H9 (cell line): Measurements from ENCODE around the gene EFCAB6. TPM values are rescaled to one million over a fixed set of nuclear protein-coding genes. Genes with fewer than 3 reads are reported as not detected.

Source experiments
- DNase-seq: peaks from one replicate; pipeline ENCODE4 v3.0.0-alpha.2; 2017
- H2AFZ ChIP-seq: one replicate; pipeline ENCODE4 v1.6.1; 2013; ENCODE audit warnings: mild to moderate bottlenecking, low read length, control low read depth, moderate library complexity
- H2AK5ac ChIP-seq: 2 replicates; pipeline ENCODE4 v1.6.1; 2013; ENCODE audit warnings: low read length, control low read depth, mixed read lengths; ENCODE audit not compliant: insufficient read length
- H2BK120ac ChIP-seq: one replicate; pipeline ENCODE4 v1.6.1; 2013; ENCODE audit warnings: low read depth, mild to moderate bottlenecking, low read length, control low read depth, inconsistent platforms; ENCODE audit not compliant: poor library complexity, severe bottlenecking
- H2BK12ac ChIP-seq: 2 replicates; pipeline ENCODE4 v1.6.1; 2013; ENCODE audit warnings: low read length, control low read depth, mixed read lengths, low read depth; ENCODE audit not compliant: insufficient read length
- H2BK15ac ChIP-seq: 2 replicates; pipeline ENCODE4 v1.6.1; 2013; ENCODE audit warnings: low read depth, low read length, control low read depth
- H2BK20ac ChIP-seq: one replicate; pipeline ENCODE4 v1.6.1; 2013; ENCODE audit warnings: low read depth, mild to moderate bottlenecking, low read length, control low read depth, inconsistent platforms; ENCODE audit not compliant: poor library complexity, severe bottlenecking
- H2BK5ac ChIP-seq: 2 replicates; pipeline ENCODE4 v1.6.1; 2013; ENCODE audit warnings: low read length, control low read depth, mixed read lengths; ENCODE audit not compliant: insufficient read length
- H3K14ac ChIP-seq: 2 replicates; pipeline ENCODE4 v1.6.1; 2013; ENCODE audit warnings: low read length, control low read depth; ENCODE audit not compliant: insufficient read depth
- H3K18ac ChIP-seq: 2 replicates; pipeline ENCODE4 v1.6.1; 2013; ENCODE audit warnings: low read depth, mild to moderate bottlenecking, mixed read lengths, low read length, control low read depth; ENCODE audit not compliant: insufficient read length
- H3K23ac ChIP-seq: 2 replicates; pipeline ENCODE4 v1.6.1; 2013; ENCODE audit warnings: low read length, control low read depth, mixed read lengths, low read depth; ENCODE audit not compliant: insufficient read length
- H3K23me2 ChIP-seq: 2 replicates; pipeline ENCODE4 v1.6.1; 2013; ENCODE audit warnings: low read depth, mild to moderate bottlenecking, mixed read lengths, low read length, control low read depth; ENCODE audit not compliant: insufficient read length, poor library complexity, severe bottlenecking
- H3K27ac ChIP-seq: 2 replicates; pipeline ENCODE4 v1.5.1; 2013; ENCODE audit warnings: low read length, control low read depth, mixed read lengths, low read depth; ENCODE audit not compliant: insufficient read length
- H3K27me3 ChIP-seq: 2 replicates; pipeline ENCODE4 v1.6.1; 2013; ENCODE audit warnings: low read length, control low read depth, inconsistent platforms; ENCODE audit not compliant: insufficient read depth
- H3K4ac ChIP-seq: 2 replicates; pipeline ENCODE4 v1.6.1; 2013; ENCODE audit warnings: low read depth, mild to moderate bottlenecking, control low read depth, inconsistent platforms, low read length, moderate library complexity
- H3K4me1 ChIP-seq: 2 replicates; pipeline ENCODE4 v1.6.1; 2013; ENCODE audit warnings: low read length, control low read depth, inconsistent platforms; ENCODE audit not compliant: insufficient read depth
- H3K4me2 ChIP-seq: 2 replicates; pipeline ENCODE4 v1.6.1; 2013; ENCODE audit warnings: low read length, control low read depth, mixed read lengths; ENCODE audit not compliant: insufficient read length, insufficient read depth
- H3K56ac ChIP-seq: 2 replicates; pipeline ENCODE4 v1.6.1; 2013; ENCODE audit warnings: low read depth, mild to moderate bottlenecking, mixed read lengths, low read length, control low read depth; ENCODE audit not compliant: insufficient read length
- H3K79me1 ChIP-seq: 2 replicates; pipeline ENCODE4 v1.6.1; 2013; ENCODE audit warnings: low read depth, mild to moderate bottlenecking, moderate library complexity, low read length, control low read depth, inconsistent platforms; ENCODE audit not compliant: insufficient read depth, poor library complexity, severe bottlenecking
- H3K79me2 ChIP-seq: 2 replicates; pipeline ENCODE4 v1.6.1; 2013; ENCODE audit warnings: low read length, control low read depth, inconsistent platforms; ENCODE audit not compliant: insufficient read depth
- H3K9ac ChIP-seq: 2 replicates; pipeline ENCODE4 v1.6.1; 2013; ENCODE audit warnings: low read length, control low read depth, mixed read lengths; ENCODE audit not compliant: insufficient read length; ENCODE audit errors: extremely low read depth
- H3K9me3 ChIP-seq: one replicate; pipeline ENCODE4 v1.6.1; 2013; ENCODE audit warnings: low read depth, low read length, inconsistent platforms; ENCODE audit not compliant: control insufficient read depth
- H3T11ph ChIP-seq: one replicate; pipeline ENCODE4 v1.6.1; 2013; ENCODE audit warnings: mild to moderate bottlenecking, low read length, control low read depth, inconsistent platforms
- H4K20me1 ChIP-seq: one replicate; pipeline ENCODE4 v1.6.1; 2013; ENCODE audit not compliant: control insufficient read depth, insufficient read length, insufficient read depth
- H4K5ac ChIP-seq: 2 replicates; pipeline ENCODE4 v1.6.1; 2013; ENCODE audit warnings: low read depth, mild to moderate bottlenecking, mixed read lengths, low read length, control low read depth; ENCODE audit not compliant: insufficient read length
- H4K8ac ChIP-seq: replicated peaks from 2 replicates; pipeline ENCODE4 v1.6.1; 2013; ENCODE audit warnings: low read length, control low read depth, mixed read lengths, low read depth; ENCODE audit not compliant: insufficient read length
- H4K91ac ChIP-seq: 2 replicates; pipeline ENCODE4 v1.6.1; 2013; ENCODE audit warnings: low read depth, mild to moderate bottlenecking, moderate library complexity, mixed read lengths, low read length, control low read depth; ENCODE audit not compliant: insufficient read length
- H3K27ac Mint-ChIP-seq, 3 experiments: 2 replicates in 2 of 3; 3 replicates in 1 of 3; pipeline ENCODE4 v1.8.0; 2020 to 2021; ENCODE audit warnings: mixed read lengths in 3 of 3, mild to moderate bottlenecking in 1 of 3, moderate library complexity in 1 of 3
- H3K27me3 Mint-ChIP-seq: 2 replicates; pipeline ENCODE4 v1.8.0; 2021; ENCODE audit warnings: low read depth, mild to moderate bottlenecking, moderate library complexity, mixed read lengths
- H3K36me3 Mint-ChIP-seq, 3 experiments: 2 replicates in 2 of 3; 3 replicates in 1 of 3; pipeline ENCODE4 v1.8.0; 2020 to 2021; ENCODE audit warnings: low read depth in 3 of 3, mixed read lengths in 3 of 3; ENCODE audit not compliant: insufficient read depth in 1 of 3
- H3K4me1 Mint-ChIP-seq, 2 experiments: 2 replicates each; pipeline ENCODE4 v1.8.0; 2020; ENCODE audit warnings: mixed read lengths in 2 of 2
- H3K4me3 Mint-ChIP-seq, 2 experiments: 2 replicates in 1 of 2; 3 replicates in 1 of 2; pipeline ENCODE4 v1.8.0; 2020 to 2021; ENCODE audit warnings: mild to moderate bottlenecking in 2 of 2, mixed read lengths in 2 of 2, moderate library complexity in 1 of 2
- H3K9me3 Mint-ChIP-seq, 2 experiments: 2 replicates in 1 of 2; 3 replicates in 1 of 2; pipeline ENCODE4 v1.8.0; 2020; ENCODE audit warnings: mild to moderate bottlenecking in 2 of 2, mixed read lengths in 2 of 2, moderate library complexity in 1 of 2
- WGBS: extraction: QIAGEN DNeasy Blood & Tissue Kit; methylation state at CpG from one replicate; pipeline ENCODE4 v1.1.7; 2013; ENCODE audit warnings: missing lambda C conversion rate, low lambda C conversion rate, mixed read lengths; ENCODE audit not compliant: insufficient read length; ENCODE audit errors: extremely low coverage; 5-methylcytosine and 5-hydroxymethylcytosine counted together
- total RNA-seq: library from RNA; stranded (reverse); gene quantifications from 2 replicates; pipeline ENCODE4 v1.2.1, GENCODE V29; 2021
- TF ChIP-seq, protein P1 (sequence below): fragments of 200-600 bp; sonication (generic); conservative IDR thresholded peaks from 3 replicates; pipeline ENCODE4 v1.8.0; 2021; ENCODE audit warnings: antibody characterized with exemption, mild to moderate bottlenecking

Gene EFCAB6
- total RNA-seq, 1 experiment from 2014 or later, result 0.31 TPM

DNA sequence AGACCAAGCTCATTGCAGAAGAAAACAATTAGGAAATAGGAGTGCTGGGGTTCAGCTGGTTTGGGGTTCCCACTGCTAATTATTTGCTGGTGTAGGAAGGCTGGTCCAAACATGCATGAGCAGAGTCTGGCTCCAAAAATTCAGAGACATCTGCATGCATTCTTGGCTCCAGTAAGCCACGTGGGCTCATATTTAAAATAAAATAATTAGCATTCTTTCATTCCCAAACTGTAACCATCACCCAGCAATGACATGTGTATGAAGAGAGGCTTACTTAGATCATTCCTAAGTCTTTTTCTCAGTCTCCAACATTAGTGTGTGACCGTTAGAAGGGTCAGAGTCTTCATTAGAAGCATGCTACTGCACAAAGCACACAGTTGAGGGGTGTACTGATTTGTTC is 58.4 kb downstream of the EFCAB6 start:
- Histone ChIP-seq H2BK5ac (no peak overlapping the region), H2BK20ac (no peak overlapping the region), H2BK120ac (no peak overlapping the region), H4K8ac (no peak overlapping the region), H4K20me1 (no peaks in the 10 kb centered on the region), H3K18ac (no peak overlapping the region), H2BK12ac (no peak overlapping the region), H3K9ac (no peak overlapping the region), H3K56ac (no peak overlapping the region), H3K79me2 (no peaks in the 10 kb centered on the region), H3K23me2 (no peaks in the 10 kb centered on the region), H3K27me3 (no peaks in the 10 kb centered on the region), H3K14ac (no peak overlapping the region), H3K79me1 (no peaks in the 10 kb centered on the region), H2BK15ac (no peak overlapping the region), H3K9me3 (no peaks in the 10 kb centered on the region), H3K4me1 (peaks cover 9% of the 10 kb centered on the region), H3K27ac (no peak overlapping the region), H3K23ac (no peak overlapping the region), H4K5ac (no peak overlapping the region), H2AFZ (no peak overlapping the region), H4K91ac (no peak overlapping the region), H3K4me2 (no peak overlapping the region), H3K4ac (no peak overlapping the region), H2AK5ac (no peak overlapping the region), H3T11ph (no peak overlapping the region)
- WGBS, result no CpG with 5 or more reads among the region's 2 CpGs
- H3K9me3 Mint-ChIP-seq, result no peaks in the 10 kb centered on the region
- peaks cover 16% of the 10 kb centered on the region for H3K27me3 Mint-ChIP-seq
- no peak overlapping the region for H3K27ac Mint-ChIP-seq
- peaks cover 22 to 30% of the 10 kb centered on the region in 2 experiments for H3K4me1 Mint-ChIP-seq
- no peak for DNase-seq
- no peak overlapping the region for H3K4me3 Mint-ChIP-seq
- H3K36me3 Mint-ChIP-seq, result no peaks in the 10 kb centered on the region
- TF ChIP-seq, protein P1, sequence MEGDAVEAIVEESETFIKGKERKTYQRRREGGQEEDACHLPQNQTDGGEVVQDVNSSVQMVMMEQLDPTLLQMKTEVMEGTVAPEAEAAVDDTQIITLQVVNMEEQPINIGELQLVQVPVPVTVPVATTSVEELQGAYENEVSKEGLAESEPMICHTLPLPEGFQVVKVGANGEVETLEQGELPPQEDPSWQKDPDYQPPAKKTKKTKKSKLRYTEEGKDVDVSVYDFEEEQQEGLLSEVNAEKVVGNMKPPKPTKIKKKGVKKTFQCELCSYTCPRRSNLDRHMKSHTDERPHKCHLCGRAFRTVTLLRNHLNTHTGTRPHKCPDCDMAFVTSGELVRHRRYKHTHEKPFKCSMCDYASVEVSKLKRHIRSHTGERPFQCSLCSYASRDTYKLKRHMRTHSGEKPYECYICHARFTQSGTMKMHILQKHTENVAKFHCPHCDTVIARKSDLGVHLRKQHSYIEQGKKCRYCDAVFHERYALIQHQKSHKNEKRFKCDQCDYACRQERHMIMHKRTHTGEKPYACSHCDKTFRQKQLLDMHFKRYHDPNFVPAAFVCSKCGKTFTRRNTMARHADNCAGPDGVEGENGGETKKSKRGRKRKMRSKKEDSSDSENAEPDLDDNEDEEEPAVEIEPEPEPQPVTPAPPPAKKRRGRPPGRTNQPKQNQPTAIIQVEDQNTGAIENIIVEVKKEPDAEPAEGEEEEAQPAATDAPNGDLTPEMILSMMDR, result no peak
